GM21390 (cell line): ENCODE results near the gene GRB7.
A peak's percentile ranks its signal among the peaks of the same experiment; 100 is the strongest.

Experiments
- ATAC-seq: cut with Tn5 transposase; IDR thresholded peaks from one replicate; pipeline ENCODE4 v1.9.1; 2021; ENCODE audit not compliant: unreplicated experiment

Gene GRB7

DNA sequence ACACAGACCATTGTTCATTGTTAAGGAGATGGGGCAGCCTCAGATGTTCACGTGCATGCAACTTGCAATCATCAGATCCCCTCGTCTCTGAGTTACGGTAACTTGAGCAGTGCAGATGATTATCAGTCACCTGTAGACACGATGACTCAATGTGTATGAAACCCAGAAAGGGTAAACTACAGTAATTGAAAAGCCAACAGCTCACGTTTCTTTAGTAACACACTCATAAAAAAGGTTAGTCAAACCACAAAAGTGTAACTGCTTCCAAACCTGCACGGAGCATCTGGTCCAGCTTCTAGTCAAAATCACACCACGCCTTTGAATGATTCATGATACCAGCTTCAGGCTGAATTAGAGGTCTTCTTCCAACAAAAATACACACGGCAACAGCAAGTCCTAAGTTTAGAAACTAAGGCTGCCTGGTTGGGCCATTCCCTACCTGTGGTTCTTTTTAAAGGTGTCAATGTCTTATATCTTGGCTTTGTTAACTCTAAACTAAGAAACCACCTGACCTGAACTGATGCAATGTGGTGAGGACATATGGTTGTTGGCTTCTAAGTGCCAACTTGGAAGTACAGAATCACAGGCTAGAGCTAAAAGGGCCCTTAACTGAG is 32.3 kb downstream of the GRB7 start:
- peak; percentile 53 for ATAC-seq

DNA sequence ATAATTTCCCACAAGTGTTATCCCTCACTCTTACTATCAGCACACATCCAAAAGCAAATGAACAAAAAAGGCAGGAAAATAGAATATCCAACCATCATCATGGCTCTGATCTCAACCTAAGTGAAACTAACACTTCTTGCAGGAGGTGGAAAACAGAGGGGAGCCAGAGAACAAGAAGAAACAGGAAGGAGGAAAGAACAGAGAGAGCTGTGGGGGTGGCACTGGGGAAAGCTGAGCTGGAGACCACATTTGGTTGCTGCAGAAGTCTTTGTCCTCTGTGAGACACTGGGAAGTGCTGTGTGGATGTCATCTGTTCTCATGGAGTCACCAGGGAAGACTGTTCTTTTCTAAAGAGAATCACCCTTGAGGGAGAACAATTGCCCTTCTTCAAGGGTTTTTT is 34.7 kb downstream of the GRB7 start:
- no peak for ATAC-seq

GRCh38 chr17:39772987-39773934 is 35.5 kb downstream of the GRB7 start:
- ATAC-seq: no peak

DNA sequence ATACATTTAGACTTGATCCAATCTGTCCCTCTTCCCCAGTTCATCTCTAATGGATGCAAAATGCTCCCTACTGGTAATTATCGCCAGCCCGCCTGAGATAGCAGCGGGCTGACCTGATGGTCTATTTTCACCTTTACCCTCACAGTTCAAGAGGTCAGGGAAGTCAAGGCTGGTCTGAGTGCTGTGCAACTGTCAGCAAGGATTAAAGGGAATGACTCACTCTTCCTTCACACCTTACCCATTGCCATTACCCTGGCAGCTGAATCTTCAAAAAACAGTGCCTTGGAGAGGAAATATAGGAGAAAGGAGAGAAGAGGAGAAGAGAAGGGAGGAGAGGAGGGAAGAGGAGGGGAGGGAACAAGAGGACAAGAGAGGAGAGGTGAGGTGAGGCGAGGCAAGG is 36.3 kb downstream of the GRB7 start:
- no peak for ATAC-seq

GRCh38 chr17:39775031-39775430 is 37.3 kb downstream of the GRB7 start:
- ATAC-seq: no peak

- no peak for ATAC-seq
Measured at GRCh38 chr17:39776252-39776651, 38.5 kb downstream of the GRB7 start.

- peak; percentile 59 for ATAC-seq
Measured at GRCh38 chr17:39777534-39778365, 40.0 kb downstream of the GRB7 start.

DNA sequence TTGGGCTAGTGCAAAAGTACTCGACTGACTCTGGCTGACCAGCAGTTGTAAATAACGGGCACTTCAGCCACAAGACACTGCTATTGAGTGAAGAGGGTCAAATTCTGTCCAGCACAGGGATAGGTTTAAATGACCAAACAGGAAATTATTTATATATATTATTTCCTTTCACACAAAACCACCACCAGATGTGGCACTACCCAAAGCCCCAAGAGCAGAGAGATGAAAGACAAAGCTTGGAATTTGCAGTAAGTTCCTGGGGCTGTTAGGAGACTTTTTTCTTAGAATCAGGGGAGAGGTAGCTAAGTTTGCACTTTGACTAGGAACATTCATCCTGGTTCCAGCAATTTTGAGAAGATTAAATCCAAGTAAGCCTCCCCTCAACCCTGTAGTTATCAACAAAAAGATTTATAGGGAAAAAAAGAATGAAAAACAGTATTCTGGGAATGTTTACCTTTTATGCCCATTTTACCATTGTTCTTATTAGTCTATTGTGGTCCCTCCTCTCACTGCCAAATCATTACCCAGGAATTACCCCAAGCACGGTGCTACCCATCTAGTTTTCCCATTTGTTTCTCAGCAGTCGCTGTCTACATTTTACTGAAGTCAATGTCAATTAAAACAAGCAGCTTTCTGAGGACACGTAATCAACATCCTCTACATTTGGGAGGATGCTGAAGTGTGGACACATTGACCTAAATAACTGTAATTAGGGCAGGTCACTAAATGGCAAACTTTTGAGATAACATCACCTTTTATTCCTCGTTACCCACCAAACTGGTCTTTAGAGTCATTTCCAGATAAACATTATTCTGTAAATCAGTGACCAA is 43.5 kb downstream of the GRB7 start:
- ATAC-seq: no peak

DNA sequence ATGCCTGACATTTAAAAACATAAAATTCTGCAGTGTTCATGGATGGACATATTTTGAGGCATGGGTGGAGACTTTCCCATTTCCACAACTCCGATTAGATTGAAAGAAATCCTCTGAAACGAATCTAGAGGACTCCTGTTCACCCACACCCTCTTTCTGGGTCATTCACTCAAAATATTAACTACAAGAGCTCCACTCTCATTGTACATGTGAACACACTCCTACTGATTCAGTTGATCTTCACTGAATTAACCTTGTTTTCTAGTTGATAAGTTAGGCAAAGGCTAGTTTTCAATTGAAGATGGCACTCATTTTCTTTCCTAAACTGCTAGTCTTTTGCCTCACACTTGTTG is 44.1 kb downstream of the GRB7 start:
- no peak for ATAC-seq

- no peak for ATAC-seq
Measured at GRCh38 chr17:39782481-39782880, 44.7 kb downstream of the GRB7 start.

DNA sequence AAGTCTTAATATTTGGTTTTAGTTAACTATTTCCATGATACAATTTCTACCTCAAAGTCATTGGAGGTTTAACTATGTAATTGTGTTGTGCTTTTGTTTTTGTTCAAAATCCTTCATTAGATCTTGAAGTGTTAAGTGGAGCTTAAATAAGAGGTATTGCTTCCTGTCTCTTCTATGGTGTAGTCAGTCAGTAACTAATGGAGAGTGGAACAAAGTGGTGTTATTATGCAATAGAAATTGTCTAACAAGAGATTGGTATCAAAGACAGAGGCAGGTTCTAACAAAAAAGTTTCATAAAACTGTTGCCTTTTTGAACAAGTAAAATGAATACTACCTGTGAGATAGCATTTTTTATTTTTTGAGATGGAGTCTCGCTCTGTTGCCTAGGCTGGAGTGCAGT is 45.2 kb downstream of the GRB7 start:
- no peak for ATAC-seq

GRCh38 chr17:39787041-39787440 is 49.3 kb downstream of the GRB7 start:
- no peak for ATAC-seq

GRCh38 chr17:39787743-39788484 is 50.2 kb downstream of the GRB7 start:
- ATAC-seq: no peak

GRCh38 chr17:39791111-39791992 is 53.6 kb downstream of the GRB7 start:
- no peak for ATAC-seq

DNA sequence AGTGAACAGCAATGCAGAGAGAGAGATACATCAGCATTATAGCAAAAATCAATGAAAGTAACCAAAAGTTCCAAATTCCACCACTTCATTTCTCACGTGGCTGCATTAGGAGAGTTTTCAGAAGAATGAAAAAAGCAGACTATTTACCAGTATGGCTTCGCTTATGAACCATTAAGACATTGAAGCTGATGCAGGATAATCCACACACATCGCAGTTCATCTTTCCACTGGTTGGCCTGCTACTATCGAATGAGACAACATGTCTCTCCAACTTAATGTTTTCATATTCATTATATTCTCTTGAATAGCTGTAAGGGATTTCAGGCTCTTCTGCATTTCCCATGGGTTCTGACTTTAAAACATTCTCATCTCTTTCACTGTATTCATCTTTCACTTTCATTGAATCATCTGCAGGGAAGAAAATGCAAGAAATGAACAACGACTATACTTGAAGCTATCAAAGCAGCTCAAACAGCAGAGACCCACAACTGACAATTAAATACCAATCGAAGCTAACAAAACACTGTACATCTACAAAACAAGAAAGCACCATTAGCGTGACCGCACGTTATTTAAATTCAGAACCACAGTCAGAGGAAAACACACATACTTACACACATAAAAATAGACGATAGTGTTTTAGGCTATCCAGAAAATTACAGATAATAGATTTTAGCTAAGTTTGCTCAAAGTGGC is 54.9 kb downstream of the GRB7 start:
- no peak for ATAC-seq

GRCh38 chr17:39793301-39793872 is 55.6 kb downstream of the GRB7 start:
- no peak for ATAC-seq

- ATAC-seq: peak; percentile 79
Measured at GRCh38 chr17:39794249-39794970, 56.7 kb downstream of the GRB7 start.
